HG02610 (cell line): Measurements from ENCODE around the gene MEP1B.
"Not testable (repeated sequence)": the region's sequence is repeated elsewhere in the genome, so short reads cannot be mapped to it uniquely, and the experiment has no call there.

Experiments
- ATAC-seq: cut with Tn5 transposase; IDR thresholded peaks from one replicate; pipeline ENCODE4 v1.9.1; 2021; ENCODE audit warnings: mild to moderate bottlenecking, moderate library complexity; ENCODE audit not compliant: unreplicated experiment

The MEP1B gene

GRCh38 chr18:32189790-32190189 lies at the start of gene MEP1B:
MEP1B (plus strand) TSS chr18:32190039; CDS start chr18:32190071, 32 bp downstream.
- no peak for ATAC-seq

GRCh38 chr18:32148185-32148870 lies 41.5 kb upstream of the MEP1B start:
- no peak for ATAC-seq

GRCh38 chr18:32152705-32153448 lies 37.0 kb upstream of the MEP1B start:
- peak; percentile 86 for ATAC-seq

- ATAC-seq: no peak
Observed at GRCh38 chr18:32156855-32157254, 33.0 kb upstream of the MEP1B start.

- no peak for ATAC-seq
Observed at GRCh38 chr18:32157580-32157979, 32.3 kb upstream of the MEP1B start.

GRCh38 chr18:32158108-32158624 lies 31.7 kb upstream of the MEP1B start:
- ATAC-seq: peak; percentile 90

- ATAC-seq: not testable (repeated sequence)
Observed at GRCh38 chr18:32158631-32159030, 31.2 kb upstream of the MEP1B start.

GRCh38 chr18:32160547-32160946 lies 29.3 kb upstream of the MEP1B start:
- no peak for ATAC-seq

GRCh38 chr18:32167980-32168730 lies 21.7 kb upstream of the MEP1B start:
- no peak for ATAC-seq

GRCh38 chr18:32173654-32174053 lies 16.2 kb upstream of the MEP1B start:
- no peak for ATAC-seq

GRCh38 chr18:32174719-32175118 lies 15.1 kb upstream of the MEP1B start:
- no peak for ATAC-seq

- ATAC-seq: no peak
Observed at GRCh38 chr18:32175265-32175664, 14.6 kb upstream of the MEP1B start.

GRCh38 chr18:32176745-32177144 lies 13.1 kb upstream of the MEP1B start:
- not testable (repeated sequence) for ATAC-seq

GRCh38 chr18:32177530-32177929 lies 12.3 kb upstream of the MEP1B start:
- no peak for ATAC-seq

GRCh38 chr18:32183503-32183902 lies 6.3 kb upstream of the MEP1B start:
- ATAC-seq: no peak

GRCh38 chr18:32190209-32190608 lies 370 bp downstream of the MEP1B start:
- no peak for ATAC-seq

- ATAC-seq: no peak
Observed at GRCh38 chr18:32195881-32196815, 6.3 kb downstream of the MEP1B start.

GRCh38 chr18:32200766-32201165 lies 10.9 kb downstream of the MEP1B start:
- no peak for ATAC-seq

- ATAC-seq: no peak
Observed at GRCh38 chr18:32201948-32202672, 12.3 kb downstream of the MEP1B start.

GRCh38 chr18:32208023-32208422 lies 18.2 kb downstream of the MEP1B start:
- ATAC-seq: no peak
